Dedifferentiated amniotic fluid mesenchymal stem cell (primary cell): ENCODE data around the gene ANAPC2.

Experiments
- DNase-seq: peaks from one replicate; pipeline ENCODE4 v3.0.0-alpha.2; 2016; ENCODE audit errors: extremely low spot score

Gene ANAPC2

GRCh38 chr9:137162505-137163364 lies 25.6 kb downstream of the ANAPC2 start:
- DNase-seq: no peak

DNA sequence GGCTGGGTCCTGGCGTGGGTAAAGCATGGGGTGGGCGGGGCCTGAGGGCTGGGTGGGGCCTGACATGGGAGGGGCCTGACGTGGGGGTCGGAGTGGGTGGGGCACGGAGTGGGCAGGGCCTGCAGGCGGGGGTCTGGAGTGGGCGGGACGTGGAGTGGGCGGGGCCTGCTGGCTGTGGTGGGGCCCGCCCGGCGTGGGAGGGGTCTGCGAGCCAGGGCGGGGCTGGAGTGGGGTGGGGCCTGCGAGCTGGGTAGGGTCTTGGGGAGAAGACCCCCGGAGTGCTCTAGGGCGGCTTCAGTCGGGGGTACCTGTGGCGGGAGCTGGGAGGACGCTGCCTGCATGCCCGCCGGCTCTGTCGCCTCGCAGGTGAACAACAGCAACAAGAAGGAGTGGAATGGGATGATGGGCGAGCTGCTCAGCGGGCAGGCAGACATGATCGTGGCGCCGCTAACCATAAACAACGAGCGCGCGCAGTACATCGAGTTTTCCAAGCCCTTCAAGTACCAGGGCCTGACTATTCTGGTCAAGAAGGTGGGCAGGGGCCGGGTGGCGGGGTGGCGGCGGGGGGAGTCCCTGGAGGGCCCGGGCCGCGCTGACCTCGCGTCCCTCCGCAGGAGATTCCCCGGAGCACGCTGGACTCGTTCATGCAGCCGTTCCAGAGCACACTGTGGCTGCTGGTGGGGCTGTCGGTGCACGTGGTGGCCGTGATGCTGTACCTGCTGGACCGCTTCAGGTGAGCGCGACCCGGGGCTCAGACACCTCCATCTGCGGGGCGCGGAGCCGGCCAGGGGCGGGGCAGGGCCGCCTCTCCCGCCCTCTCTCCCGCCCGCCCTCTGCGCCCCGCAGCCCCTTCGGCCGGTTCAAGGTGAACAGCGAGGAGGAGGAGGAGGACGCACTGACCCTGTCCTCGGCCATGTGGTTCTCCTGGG lies 26.5 kb downstream of the ANAPC2 start:
- no peak for DNase-seq

GRCh38 chr9:137160716-137161557 lies 27.4 kb downstream of the ANAPC2 start:
- DNase-seq: no peak

GRCh38 chr9:137160054-137160425 lies 28.3 kb downstream of the ANAPC2 start:
- DNase-seq: no peak

GRCh38 chr9:137159105-137160053 lies 29.0 kb downstream of the ANAPC2 start:
- DNase-seq: no peak

DNA sequence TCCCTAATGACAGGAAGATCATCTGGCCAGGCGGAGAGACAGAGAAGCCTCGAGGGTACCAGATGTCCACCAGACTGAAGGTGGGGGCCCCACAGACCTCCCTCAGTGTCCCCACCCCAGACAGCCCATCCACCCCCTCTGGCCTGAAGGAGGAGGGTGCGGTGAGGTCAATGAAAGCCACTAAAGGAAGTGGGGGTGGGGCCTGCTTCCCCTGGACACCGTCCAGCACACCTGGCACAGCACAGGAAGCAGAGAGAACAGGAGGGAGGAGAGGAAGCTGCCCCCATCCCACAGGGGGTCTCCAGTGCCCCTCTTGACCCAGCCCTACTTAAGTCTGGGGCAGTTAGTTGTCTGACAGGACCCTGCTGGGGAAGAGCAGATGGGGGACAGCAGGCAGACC lies 29.7 kb downstream of the ANAPC2 start:
- no peak for DNase-seq

GRCh38 chr9:137157618-137158415 lies 30.5 kb downstream of the ANAPC2 start:
- no peak for DNase-seq

GRCh38 chr9:137156567-137157375 lies 31.6 kb downstream of the ANAPC2 start:
- no peak for DNase-seq

DNA sequence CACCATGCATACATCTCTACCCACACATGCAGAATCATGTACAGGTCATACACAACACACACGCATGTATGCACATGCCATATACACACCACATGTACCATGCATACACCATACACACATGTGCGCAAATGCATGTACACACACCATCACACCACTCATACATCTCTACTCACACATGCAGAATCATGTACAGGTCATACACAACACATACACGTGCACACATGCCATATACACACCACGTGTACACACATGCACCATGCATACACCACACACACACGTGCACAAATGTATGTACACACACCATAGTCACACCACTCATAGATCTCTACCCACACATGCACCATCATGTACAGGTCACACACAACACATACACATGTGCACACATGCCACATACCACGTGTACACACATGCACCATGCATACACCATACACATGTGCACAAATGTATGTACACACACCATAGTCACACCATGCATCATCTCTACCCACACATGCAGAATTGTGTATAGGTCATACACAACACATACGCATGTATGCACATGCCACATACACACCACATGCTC lies 35.4 kb downstream of the ANAPC2 start:
- no peak for DNase-seq

DNA sequence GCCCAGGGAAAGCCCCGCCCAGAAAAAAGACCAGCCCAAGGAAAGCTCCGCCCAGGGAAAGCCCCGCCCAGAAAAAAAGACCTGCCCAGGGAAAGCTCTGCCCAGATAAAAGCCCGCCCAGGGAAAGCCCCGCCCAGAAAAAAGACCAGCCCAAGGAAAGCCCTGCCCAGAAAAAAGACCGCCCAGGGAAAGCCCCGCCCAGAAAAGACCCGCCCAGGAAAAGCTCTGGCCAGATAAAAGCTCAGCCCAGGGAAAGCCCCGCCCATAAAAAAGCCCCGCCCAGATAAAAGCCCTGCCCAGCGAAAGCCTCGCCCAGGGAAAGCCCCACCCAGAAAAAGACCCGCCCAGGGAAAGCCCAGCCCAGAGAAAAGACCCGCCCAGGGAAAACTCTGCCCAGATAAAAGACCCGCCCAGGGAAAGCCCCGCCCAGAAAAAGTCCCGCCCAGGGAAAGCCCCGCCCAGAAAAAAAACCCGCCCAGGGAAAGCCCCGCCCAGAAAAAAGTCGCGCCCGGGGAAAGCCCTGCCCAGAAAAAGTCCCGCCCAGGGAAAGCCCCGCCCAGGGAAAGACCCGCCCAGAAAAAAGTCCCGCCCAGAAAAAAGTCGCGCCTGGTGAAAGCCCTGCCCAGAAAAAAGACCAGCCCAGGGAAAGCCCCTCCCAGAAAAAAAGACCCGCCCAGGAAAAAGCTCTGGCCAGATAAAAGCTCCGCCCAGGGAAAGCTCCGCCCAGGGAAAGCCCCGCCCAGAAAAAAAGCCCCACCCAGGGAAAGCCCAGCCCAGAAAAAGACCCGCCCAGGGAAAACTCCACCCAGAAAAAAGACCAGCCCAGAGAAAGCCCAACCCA lies 37.5 kb downstream of the ANAPC2 start:
- no peak for DNase-seq

DNA sequence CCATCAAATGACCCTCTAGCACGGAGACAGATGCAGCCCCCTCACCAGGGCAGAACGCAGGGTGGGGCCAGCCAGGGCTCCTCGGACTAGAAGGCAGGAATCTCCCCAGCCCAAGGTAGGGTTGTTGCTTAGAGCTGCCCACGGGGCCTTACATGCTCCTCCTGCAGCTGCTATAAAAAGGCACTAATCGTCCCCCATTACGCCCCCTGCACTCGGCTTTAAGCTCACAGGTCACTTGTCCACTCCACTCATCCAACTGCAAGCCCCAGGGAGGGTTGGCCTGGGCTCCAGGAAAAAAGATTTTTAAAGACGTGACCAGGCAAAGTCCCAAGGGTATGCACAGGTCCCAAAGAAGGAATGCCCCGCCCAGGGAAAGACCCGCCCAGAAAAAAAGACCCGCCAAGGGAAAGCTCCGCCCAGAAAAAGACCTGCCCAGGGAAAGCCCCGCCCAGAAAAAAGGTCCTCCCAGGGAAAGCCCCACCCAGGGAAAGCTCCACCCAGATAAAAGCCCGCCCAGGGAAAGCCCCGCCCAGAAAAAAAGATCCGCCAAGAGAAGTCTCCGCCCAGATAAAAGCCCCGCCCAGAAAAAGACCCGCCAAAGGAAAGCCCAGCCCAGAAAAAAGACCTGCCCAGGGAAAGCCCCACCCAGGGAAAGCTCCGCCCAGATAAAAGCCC lies 38.3 kb downstream of the ANAPC2 start:
- no peak for DNase-seq

GRCh38 chr9:137149363-137149762 lies 39.0 kb downstream of the ANAPC2 start:
- DNase-seq: no peak

- no peak for DNase-seq
These were observed 39.7 kb downstream of the ANAPC2 start for GRCh38 chr9:137148661-137149060.

GRCh38 chr9:137148242-137148641 lies 40.1 kb downstream of the ANAPC2 start:
- DNase-seq: no peak

DNA sequence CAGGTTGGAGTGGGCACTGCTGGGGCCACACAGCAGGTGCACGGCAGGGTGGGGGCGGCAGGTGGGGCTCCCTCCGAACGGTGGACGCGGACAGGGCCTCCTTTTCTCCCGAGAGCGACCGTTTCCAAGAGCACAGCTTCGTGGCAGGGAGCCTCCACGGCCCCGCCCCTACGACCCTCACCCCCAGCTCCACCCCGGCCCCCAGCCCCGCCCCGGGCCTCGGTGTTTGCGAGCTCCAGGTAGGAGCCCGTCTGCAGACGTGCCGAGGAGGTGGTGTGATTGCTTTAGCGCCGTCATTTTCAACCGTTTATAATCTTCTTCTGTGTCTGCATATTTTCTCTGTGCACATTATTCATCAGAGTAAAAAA lies 40.6 kb downstream of the ANAPC2 start:
- DNase-seq: no peak

GRCh38 chr9:137147091-137147792 lies 41.1 kb downstream of the ANAPC2 start:
- DNase-seq: no peak

GRCh38 chr9:137146527-137146918 lies 41.8 kb downstream of the ANAPC2 start:
- DNase-seq: no peak
